Stimulated activated CD8-positive, alpha-beta memory T cell treated with anti-CD3 and anti-CD28 coated beads, Interleukin-12 subunit alpha, Interleukin-12 subunit beta, amount 100 ng/mL, for 24 hours (primary cell): Measurements from ENCODE around the gene TRIM38.
"Not testable (repeated sequence)": the region's sequence is repeated elsewhere in the genome, so short reads cannot be mapped to it uniquely, and the experiment has no call there.

ENCODE experiments used
- DNase-seq: peaks from one replicate; pipeline ENCODE4 v3.0.0-alpha.2; 2020; ENCODE audit errors: extremely low read depth

TRIM38 gene

GRCh38 chr6:25971187-25971821 is 8.7 kb downstream of the TRIM38 start:
- DNase-seq: no peak

- no peak for DNase-seq
These were observed 9.5 kb downstream of the TRIM38 start for GRCh38 chr6:25972128-25972527.

GRCh38 chr6:25972902-25973301 is 10.3 kb downstream of the TRIM38 start:
- no peak for DNase-seq

- DNase-seq: no peak
These were observed 11.4 kb downstream of the TRIM38 start for GRCh38 chr6:25973923-25974555.

GRCh38 chr6:25975923-25976560 is 13.4 kb downstream of the TRIM38 start:
- no peak for DNase-seq

GRCh38 chr6:25980935-25981334 is 18.3 kb downstream of the TRIM38 start:
- no peak for DNase-seq

GRCh38 chr6:25981568-25982263 is 19.1 kb downstream of the TRIM38 start:
- DNase-seq: no peak

GRCh38 chr6:25984265-25984664 is 21.7 kb downstream of the TRIM38 start:
- no peak for DNase-seq

GRCh38 chr6:25987845-25988244 is 25.2 kb downstream of the TRIM38 start:
- DNase-seq: no peak

- no peak for DNase-seq
These were observed 27.7 kb downstream of the TRIM38 start for GRCh38 chr6:25990172-25990873.

GRCh38 chr6:25991785-25992412 is 29.3 kb downstream of the TRIM38 start:
- DNase-seq: no peak

GRCh38 chr6:25992413-25993340 is 30.1 kb downstream of the TRIM38 start:
- DNase-seq: peak; percentile 79

- DNase-seq: not testable (repeated sequence)
These were observed 30.7 kb downstream of the TRIM38 start for GRCh38 chr6:25993341-25993684.

- DNase-seq: no peak
These were observed 32.9 kb downstream of the TRIM38 start for GRCh38 chr6:25995507-25995906.

- no peak for DNase-seq
These were observed 35.3 kb downstream of the TRIM38 start for GRCh38 chr6:25997921-25998320.

GRCh38 chr6:25998379-25998778 is 35.8 kb downstream of the TRIM38 start:
- no peak for DNase-seq

- not testable (repeated sequence) for DNase-seq
These were observed 36.6 kb downstream of the TRIM38 start for GRCh38 chr6:25999225-25999624.

GRCh38 chr6:26000366-26001144 is 38.0 kb downstream of the TRIM38 start:
- DNase-seq: no peak

- DNase-seq: no peak
These were observed 40.6 kb downstream of the TRIM38 start for GRCh38 chr6:26003102-26003694.
